ENCODE results near the gene FTH1.

GRCh38 chr11:61935861-61936260 lies 31.6 kb downstream of the FTH1 start:
- no peak for TF ChIP-seq POLR2AphosphoS5 (IDR thresholded peaks at IDR 0.05; ENCODE audit: low read depth, low read length)
- TF ChIP-seq POLR2A (IDR thresholded peaks at IDR 0.05; ENCODE audit: low read depth, low read length), result no peak
- no peak for TF ChIP-seq POU2F2 (IDR thresholded peaks at IDR 0.05; ENCODE audit: low read depth, low read length)
- no peak for TF ChIP-seq TAF1 (IDR thresholded peaks at IDR 0.05; ENCODE audit: low read depth, low read length)
- no peak for TF ChIP-seq SPI1 (IDR thresholded peaks at IDR 0.05; ENCODE audit: low read depth, low read length)
- TF ChIP-seq PAX5 (IDR thresholded peaks at IDR 0.05; ENCODE audit: insufficient read depth, low read length, severe bottlenecking), result no peak

Measured in GM12891 (cell line).